GM19463 (cell line): Measurements from ENCODE around the gene PSRC1.

Experiments used
- ATAC-seq: cut with Tn5 transposase; IDR thresholded peaks from one replicate; pipeline ENCODE4 v1.9.1; 2021; ENCODE audit warnings: mild to moderate bottlenecking, moderate library complexity; ENCODE audit not compliant: unreplicated experiment

The PSRC1 gene

DNA sequence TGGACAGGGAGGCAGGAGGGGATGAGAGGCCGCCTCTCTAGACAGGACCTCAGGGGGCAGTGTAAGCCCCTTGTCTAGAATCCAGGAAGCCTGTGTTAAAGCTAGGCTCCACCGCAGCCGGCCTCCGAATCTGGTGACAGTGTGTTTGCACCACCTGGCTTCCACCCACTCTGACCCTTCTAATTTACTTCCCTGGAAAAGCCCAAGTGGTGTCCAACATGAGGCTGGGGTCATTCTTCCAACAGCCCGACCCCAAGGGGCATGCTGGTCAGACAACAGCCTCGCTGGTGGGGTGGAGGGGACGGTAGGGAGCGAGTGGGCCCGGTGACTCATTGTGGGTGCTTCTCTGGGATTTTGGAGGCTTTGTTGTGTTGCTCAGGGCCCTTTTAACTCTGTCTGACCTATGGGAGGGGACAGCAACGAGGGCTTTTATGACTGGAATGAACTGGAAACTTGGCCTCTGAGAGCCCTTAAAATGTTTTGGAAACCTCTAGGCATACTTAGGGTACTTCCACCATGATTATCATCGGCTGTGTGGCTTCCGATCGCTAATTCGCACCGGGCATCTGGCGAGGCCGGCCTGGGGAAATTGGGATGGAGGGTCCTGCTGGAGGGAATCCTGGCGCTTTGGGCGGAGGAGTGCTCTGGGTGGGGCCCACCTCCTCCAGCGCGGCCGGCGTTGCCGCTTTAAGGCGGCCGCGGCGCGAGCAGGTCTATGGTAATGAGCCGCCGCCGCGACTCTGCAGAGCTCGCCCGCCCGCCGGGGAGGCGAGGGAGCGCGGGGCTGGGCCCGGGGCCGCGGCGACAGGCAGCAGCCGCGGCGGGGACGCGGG, 33.9 kb downstream of the PSRC1 start, which contains the start of gene CELSR2:
CELSR2 (plus strand) TSS at position 743 of the 833 bp plus-strand sequence. CDS start 541 bp downstream, outside the sequence.
- peak; percentile 85 for ATAC-seq

DNA sequence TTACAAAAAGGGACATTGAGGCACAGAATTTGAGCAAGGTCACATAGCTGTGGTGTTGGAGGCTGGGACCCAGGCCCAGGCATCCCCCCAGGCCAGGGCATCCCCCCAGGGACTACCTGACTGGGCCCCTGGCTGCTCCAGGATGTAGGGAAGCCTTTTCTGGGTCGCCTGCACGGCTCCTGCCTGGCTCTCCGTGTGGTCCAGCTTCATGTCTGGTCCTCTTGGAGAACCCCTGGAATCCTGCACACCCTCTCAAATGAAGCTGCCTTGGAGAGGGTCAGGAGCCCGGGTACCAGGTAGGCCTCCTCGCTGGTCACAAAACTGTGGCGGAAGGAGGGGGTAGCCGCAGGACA, 34.5 kb downstream of the PSRC1 start:
- ATAC-seq = no peak

DNA sequence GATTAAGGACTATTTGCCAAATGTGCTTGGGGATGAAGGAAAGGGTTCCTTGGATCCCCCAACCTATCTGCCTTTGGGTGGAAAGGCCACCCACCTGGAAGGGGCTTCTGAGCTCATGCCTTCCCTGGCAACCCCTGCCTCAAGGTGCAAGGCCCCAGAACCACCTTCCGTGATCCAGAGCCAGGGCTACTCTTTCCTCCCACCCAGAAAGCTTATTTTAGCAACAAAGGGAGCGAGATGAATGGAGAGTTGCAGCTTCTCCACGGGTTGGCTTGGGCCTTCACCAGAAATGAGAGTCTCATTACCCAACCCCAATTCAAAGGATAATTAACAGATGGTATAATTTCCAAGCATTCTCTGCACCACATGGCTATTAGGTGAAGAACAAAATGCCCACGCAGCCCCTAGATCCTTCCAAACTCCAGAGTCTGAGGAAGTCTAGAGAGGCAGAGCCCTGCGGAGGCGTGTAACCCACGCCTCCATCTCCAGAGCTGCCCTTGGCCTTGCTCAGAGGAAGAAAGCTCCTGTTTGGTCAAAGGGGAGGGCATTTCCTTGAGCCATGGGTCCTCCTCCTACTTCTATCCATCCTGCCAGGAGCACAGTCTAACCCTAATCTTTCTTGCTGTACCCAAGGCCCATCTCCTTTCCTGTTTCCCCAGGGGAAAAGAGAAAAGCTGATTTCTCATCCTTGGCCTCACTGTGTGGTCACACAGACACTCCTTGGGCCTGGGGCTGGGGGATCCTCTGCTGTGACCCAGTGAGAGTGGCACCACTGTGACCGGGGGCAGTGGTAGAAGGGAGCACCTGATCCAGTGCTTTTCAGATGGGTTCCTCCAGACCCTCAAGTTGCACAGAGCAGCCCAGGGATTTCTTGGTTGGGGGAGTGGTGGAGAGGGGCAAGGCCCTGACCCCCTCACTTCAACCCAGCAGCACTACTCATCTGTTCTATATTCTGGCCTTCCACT, 35.3 kb downstream of the PSRC1 start:
- ATAC-seq = no peak

DNA sequence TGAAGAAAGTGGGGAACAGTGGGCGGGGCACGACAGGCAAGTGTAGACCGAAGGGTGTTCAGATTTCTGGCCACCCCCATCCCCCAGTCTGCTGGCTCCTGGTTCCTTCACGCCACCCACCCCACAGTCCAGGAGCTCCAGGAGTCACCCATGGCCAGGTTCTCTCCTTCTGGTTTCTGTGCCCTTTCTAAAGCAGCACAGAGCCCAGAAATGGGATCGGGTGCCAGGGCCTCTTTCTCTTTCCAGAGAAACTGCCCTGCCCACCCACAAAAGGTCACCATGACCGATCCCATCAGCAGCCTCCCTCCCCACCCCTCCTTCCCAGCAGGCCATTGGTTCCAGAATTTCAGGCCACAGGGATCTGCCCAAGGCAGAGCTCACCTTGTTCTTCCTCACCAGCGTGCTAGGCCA, 36.8 kb downstream of the PSRC1 start:
- ATAC-seq = no peak

DNA sequence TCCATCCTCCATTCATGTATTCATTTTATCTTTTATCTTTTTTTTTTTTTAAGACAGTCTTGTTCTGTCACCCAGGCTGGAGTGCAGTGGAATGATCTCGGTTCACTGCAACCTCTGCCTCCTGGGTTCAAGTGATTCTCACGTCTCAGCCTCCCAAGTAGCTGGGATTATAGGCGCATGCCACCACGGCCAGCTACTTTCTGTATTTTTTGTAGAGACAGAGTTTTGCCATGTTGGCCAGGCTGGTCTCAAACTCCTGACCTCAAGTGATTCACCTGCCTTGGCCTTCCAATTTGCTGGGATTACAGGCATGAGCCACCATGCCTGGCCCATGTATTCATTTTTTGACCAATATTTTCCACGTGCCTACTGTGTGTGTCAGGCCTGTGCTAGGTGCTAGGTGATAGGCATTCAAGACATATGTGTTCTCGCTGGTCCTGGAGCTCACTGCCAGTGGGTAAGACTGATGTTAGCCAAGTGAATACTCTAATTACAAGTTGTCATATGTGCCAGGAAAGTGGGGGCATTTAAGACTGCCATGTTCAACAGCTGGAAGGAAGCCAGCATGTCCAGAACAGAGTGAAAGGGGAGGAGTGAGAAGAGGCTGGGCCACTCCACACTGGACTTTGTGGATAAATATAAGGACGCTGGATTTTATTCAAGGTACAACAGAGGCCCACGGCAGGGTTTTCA, 38.9 kb downstream of the PSRC1 start:
- no peak for ATAC-seq

DNA sequence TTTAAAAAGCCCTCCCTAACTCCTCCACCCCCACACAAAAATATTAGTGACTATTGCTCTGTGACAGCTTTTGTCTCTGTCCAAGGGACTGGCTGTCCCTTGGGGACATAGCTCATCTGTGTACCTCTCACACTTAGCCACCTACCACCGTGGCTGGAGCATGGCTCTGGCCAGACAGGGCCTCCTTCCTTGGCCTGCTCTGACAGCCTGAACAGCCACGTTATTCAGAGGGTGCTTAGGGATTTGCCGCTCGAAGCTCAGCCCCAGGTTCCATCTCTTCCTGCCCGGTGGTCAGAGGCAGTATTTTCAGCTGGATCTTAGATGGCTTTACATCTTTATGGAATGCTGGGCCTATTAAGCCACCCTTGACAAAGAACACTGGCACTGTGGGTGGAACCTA, 39.7 kb downstream of the PSRC1 start:
- ATAC-seq = no peak

DNA sequence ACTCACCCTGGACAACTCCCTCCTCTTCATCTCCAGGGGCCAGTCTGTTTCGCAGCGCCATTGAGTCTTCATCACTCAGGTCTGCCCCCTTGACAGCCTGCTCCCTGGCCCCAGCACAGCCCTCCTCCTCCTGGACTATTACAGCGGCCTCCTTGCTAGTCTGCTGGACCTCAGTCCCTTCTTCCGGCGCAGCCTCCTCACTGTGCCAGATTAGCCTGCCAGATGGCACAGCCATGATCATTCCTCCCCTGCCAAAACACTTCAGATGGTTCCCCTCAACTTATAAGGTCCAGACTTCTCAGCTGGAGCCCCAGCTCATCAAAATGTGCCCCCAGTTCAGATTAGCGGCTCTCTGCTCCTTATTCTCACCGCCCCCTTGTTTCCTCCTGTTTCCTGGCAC, 40.6 kb downstream of the PSRC1 start:
- ATAC-seq = no peak

DNA sequence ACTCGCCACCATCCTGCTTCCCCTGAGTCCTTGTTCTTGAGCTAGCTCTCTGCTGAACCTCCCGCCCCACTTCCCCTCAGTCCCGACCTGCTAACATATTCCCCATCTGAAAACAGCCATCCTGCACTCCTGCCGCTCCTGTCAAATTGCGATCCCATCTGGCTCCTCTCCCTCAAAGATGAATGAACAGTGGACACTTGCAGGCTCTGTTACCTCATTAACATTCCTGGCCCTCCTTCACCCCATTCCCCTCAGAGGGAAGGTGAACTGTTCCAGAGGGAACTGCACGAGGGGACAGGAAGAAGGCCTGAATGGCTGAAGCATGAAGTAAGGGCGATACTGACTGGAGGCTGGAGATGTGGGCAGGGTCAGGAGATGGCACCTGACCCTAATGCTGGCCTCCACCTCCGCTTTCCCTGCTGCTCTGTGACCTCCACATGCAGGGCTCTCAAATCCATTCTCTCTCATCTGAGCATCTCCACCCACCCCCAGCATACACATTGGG, 41.1 kb downstream of the PSRC1 start:
- ATAC-seq = no peak

DNA sequence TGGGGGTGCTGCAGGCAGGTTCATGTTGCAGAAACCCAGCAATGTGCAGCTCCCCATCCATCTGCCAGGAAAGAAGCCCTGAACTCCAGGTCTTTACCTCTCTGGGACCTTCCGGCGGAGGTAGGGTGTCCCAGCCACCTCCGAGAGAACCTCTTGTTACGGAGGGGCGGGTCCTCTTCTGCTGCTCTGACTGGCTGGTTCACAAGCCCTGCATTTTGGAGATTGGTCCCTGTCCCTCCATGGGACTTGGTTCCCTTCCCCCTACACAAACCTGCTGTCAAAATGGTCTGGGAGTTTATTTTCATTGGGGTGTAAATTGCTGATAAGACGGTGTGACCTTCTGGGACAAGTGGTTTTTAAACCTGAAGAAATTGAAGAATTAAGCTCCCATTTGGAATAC, 41.6 kb downstream of the PSRC1 start:
- no peak for ATAC-seq

DNA sequence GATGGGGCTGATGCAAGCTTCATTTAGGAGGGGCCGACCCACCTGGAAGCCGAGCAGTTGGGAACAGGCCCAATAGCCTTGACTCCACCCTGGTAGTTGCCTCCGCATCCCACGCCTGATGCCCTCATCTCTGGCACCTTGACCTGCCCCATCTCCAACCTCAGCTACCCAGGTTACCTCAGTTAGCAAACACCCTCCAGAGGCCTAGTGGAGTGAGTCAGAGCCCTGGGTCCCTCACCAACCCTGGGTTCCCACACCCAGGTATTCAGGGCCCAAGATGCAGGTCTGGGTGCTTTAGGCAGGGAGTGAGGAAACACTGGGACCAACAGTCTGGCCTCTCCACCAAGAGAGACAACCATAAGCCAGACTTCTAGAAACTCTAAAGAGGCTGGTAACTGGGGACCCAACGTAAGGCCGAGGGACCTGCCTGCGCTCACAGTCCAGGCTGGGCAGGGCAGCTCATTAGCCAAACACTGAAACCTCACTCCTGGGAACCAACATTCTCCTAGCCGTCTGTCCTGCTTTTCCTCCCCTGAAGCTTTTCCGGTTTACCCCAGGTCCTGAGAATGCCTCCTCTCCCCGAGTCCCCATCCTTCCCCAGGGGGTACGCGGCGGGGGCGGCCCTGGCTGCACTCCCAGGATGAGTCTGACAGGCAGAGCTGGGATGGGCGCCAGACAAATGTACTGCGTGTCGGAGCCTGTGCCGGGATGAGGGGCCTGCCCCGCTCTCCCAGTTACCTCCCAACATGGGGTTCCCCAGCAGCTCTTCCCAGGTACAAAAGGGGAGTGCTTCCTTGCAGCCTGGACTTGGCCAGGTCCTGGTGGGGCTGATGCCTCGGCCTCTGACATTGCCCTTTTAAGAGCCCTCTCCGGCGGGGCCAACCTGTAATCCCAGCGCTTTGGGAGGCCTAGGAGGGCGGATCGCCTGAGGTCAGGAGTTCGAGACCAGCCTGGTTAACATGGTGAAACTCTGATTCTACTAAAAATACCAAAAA, 42.5 kb downstream of the PSRC1 start:
- ATAC-seq = no peak

DNA sequence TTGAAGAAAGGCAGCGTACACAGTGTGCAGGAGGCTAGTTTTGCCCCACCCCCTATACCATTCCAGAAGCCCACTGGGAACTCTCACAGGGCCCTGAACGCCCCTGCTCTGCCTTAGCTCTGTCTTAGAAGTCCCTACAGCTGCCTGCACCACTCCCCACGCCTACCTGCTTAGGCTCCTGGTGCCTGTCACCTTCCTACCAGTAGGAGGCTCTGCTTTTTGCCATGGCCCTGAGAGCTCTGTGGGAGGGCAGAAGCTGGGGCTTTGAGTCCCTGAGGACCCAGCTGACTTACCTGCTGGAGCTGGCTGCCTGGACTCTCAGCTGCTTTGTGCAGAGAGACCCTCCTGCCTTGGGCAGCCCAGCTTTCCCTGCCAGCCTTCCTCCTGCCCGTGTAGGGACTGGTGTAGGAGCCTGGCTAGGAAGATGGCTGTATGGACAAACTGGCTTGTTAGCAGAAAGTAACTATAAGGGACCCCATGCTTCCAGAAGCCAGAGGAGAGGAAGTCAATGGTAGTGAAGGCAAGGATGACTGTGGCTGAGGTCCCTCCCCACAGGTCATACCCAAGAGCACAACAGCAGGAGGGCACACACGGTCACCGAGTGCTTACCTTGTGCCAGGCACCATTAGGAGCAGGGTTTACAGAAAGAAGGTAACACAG, 43.4 kb downstream of the PSRC1 start:
- ATAC-seq = no peak

DNA sequence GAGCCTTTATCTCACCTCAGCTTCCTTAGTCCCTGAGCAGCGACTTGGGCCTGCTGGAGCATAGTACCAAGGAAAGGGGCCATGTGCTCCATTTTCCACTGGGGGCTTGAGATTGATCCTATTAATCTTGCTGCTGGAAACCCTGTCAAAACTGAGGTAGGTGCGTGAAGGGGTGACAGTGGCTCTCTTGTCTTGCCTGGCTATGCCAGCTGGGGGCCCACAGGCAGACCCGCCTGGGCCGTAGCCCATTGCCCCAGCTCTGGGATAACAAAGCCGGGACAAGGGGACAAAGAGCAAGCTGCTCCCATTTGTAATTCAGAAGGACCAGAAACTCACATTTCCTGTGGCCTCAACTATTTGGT, 43.9 kb downstream of the PSRC1 start:
- ATAC-seq = no peak

DNA sequence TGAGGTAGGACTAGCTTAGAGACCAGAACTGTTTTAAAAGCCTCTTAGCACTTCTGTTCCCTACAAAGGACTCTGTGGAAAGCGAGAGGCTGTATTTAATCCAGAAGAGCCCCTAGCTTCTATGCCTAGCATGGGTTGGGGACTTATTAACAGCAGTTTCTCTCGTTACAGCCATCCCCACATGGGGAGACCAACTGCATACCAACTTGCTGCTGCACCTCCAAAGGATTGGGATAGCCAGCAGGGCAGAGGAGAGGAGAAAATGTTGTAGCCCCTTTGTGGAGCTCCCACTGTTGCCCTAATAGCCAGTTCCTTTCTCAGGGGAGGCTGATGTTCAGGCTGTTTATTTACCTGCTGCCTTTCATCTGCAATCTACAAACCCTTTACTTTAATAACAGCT, 44.6 kb downstream of the PSRC1 start:
- ATAC-seq = no peak

DNA sequence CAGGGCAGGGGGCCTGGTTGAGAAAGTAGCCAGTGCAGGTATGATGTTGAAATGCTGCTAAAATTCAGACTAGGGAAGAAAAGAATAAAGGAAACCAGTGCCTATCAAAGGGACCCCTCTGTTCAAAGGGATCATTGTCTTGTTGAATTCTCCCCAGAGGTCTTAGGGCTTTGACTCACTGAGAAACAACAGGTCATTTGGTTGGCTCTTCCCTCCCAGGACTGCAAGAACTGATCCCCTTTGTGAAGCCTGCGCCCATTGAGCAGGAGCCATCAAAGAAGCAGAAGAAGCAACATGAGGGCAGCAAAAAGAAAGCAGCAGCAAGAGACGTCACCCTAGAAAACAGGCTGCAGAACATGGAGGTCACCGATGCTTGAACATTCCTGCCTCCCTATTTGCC, 45.4 kb downstream of the PSRC1 start:
- ATAC-seq = no peak

DNA sequence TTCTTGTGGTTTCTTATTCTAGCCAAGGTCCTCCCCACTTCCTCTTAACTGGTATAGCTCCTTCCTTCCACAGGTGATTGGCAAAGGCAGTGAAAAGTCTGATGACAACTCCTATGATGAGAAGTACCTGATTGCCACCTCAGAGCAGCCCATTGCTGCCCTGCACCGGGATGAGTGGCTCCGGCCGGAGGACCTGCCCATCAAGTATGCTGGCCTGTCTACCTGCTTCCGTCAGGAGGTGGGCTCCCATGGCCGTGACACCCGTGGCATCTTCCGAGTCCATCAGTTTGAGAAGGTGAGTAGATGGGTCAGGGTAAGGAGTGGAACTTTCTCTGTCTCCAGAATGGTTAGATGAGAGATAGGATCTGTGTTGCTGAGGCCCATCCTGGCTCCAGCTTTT, 47.8 kb downstream of the PSRC1 start:
- ATAC-seq = no peak

DNA sequence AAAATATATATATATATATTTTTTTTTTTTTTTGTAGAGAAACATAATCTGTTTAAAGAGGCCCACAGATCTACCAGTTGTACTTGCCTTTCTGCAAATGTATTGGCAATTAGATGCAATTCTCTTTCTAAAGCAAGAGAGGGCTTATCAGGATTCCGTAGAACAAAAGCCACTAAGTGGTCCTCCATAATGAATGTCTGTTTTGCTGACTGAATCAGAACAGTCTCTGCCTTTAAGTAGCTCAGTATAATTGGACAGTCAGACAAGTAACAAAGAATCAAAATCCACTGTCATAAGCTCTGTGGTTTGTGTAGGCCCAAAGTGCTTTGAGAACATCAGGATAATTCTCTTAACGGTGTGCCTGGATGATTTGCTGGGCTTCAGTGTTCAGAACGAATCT, 51.9 kb downstream of the PSRC1 start:
- no peak for ATAC-seq
